Gastroesophageal sphincter (tissue), 3 donors: ENCODE measurements around the gene LDLRAD4.

Experiments
- EP300 ChIP-seq: sonication (generic); formaldehyde crosslinking; IDR thresholded peaks from one replicate; pipeline ENCODE4 v1.6.1; 2017; ENCODE audit warnings: antibody characterized with exemption, mild to moderate bottlenecking
- POLR2A ChIP-seq, 2 donors: fragments of 450-650 bp; IDR thresholded peaks; one replicate each; pipeline ENCODE4 v1.6.1; 2017; ENCODE audit warnings: antibody characterized with exemption in 2 of 2, mild to moderate bottlenecking in 2 of 2, moderate library complexity in 1 of 2
- POLR2AphosphoS5 ChIP-seq: sonication (generic); formaldehyde crosslinking; IDR thresholded peaks from one replicate; pipeline ENCODE4 v1.6.1; 2017; ENCODE audit warnings: antibody characterized with exemption
- TF ChIP-seq, protein P1 (sequence below), 4 experiments: fragments of 200-600 bp in 2 of 4; fragments of 450-650 bp in 2 of 4; sonication (generic) in 1 of 4; IDR thresholded peaks; one replicate each; pipeline ENCODE4 v1.5.1; 2017 to 2019; ENCODE audit warnings: antibody characterized with exemption in 4 of 4, mild to moderate bottlenecking in 2 of 4, moderate library complexity in 2 of 4

DNA sequence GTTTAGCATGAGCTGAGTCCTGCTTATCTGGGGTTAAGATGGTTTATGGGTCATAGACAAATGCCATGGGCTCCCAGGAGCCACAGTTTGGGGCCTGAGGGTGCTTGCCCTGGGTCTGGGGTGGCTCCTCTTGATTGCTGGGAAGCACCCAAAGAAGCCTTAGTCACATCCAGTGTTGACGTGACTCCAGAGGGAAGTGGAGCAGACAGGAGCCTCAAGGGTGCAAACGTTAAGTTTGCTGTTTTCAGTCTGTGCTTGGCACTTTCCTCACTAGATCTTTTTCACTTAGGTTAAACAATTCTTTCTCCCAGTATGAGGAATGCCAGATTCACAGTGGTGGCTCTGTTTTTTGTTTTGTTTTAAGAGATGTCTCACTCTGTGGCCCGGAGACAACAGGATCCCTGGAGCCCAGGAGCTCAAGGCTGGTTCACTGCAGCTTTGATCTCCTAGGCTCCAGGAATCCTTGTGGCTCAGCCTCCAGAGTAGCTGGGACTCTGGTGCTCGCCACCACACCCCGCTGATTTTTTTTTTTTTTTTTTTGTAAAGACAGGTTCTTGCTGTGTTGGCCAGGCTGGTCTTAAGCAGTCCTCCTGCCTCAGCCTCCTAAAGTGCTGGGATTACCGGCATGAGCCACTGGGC is 256.5 kb downstream of the LDLRAD4 start:
- TF ChIP-seq, protein P1, sequence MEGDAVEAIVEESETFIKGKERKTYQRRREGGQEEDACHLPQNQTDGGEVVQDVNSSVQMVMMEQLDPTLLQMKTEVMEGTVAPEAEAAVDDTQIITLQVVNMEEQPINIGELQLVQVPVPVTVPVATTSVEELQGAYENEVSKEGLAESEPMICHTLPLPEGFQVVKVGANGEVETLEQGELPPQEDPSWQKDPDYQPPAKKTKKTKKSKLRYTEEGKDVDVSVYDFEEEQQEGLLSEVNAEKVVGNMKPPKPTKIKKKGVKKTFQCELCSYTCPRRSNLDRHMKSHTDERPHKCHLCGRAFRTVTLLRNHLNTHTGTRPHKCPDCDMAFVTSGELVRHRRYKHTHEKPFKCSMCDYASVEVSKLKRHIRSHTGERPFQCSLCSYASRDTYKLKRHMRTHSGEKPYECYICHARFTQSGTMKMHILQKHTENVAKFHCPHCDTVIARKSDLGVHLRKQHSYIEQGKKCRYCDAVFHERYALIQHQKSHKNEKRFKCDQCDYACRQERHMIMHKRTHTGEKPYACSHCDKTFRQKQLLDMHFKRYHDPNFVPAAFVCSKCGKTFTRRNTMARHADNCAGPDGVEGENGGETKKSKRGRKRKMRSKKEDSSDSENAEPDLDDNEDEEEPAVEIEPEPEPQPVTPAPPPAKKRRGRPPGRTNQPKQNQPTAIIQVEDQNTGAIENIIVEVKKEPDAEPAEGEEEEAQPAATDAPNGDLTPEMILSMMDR (IDR thresholded peaks at IDR 0.05): no peak
- TF ChIP-seq POLR2A (IDR thresholded peaks at IDR 0.05) (no peak), EP300 (no peak), POLR2AphosphoS5 (no peak)
